Activated B cell treated with CpG ODN at 0.5 μM for 24 hours (primary cell): ENCODE measurements around the gene SAMD4A. TPM values are rescaled to one million over a fixed set of nuclear protein-coding genes. Genes with fewer than 3 reads are reported as not detected.

Experiments
- ATAC-seq: fragments of 200-7000 bp; cut with Tn5 transposase; one replicate; pipeline ENCODE4 v1.10.0; 2021; ENCODE audit warnings: low read depth, mild to moderate bottlenecking, moderate library complexity
- CTCF ChIA-PET: fragments of 350-600 bp; sonication (Branson Sonifier 250); formaldehyde crosslinking; loops from one replicate; lab custom pipeline; 2021; ENCODE audit warnings: antibody characterized with exemption; lab: Charles Lee
- POLR2A ChIA-PET: fragments of 350-600 bp; sonication (Branson Sonifier 250); formaldehyde crosslinking; loops from one replicate; lab custom pipeline; 2021; ENCODE audit warnings: antibody characterized with exemption; lab: Charles Lee
- DNase-seq: peaks from one replicate; pipeline ENCODE4 v3.0.0; 2022
- H3K27ac Mint-ChIP-seq: one replicate; pipeline ENCODE4 v1.8.0; 2020; ENCODE audit warnings: mixed read lengths
- H3K27me3 Mint-ChIP-seq: one replicate; pipeline ENCODE4 v1.8.0; 2021; ENCODE audit warnings: mixed read lengths
- H3K36me3 Mint-ChIP-seq: one replicate; pipeline ENCODE4 v1.8.0; 2021; ENCODE audit warnings: low read depth, mixed read lengths
- H3K4me1 Mint-ChIP-seq: one replicate; pipeline ENCODE4 v1.8.0; 2021; ENCODE audit warnings: mixed read lengths
- H3K4me3 Mint-ChIP-seq: one replicate; pipeline ENCODE4 v1.8.0; 2020; ENCODE audit warnings: mild to moderate bottlenecking, mixed read lengths
- H3K9me3 Mint-ChIP-seq: one replicate; pipeline ENCODE4 v1.8.0; 2020; ENCODE audit warnings: mixed read lengths
- intact Hi-C: fragments of 100-400 bp; cut with micrococcal nuclease; formaldehyde crosslinking; loops from one replicate; pipeline ENCODE4 v1.15.1; 2024
- total RNA-seq: library from RNA; stranded (reverse); gene quantifications from 2 replicates; pipeline ENCODE4 v1.2.3, GENCODE V29; 2022
- TF ChIP-seq, protein P1 (sequence below): fragments of 200-600 bp; IDR thresholded peaks from one replicate; pipeline ENCODE4 v1.8.0; 2022; ENCODE audit warnings: antibody characterized with exemption, mild to moderate bottlenecking

Gene SAMD4A
- total RNA-seq, 1 donor from 2014 or later, result 8.7 TPM

DNA sequence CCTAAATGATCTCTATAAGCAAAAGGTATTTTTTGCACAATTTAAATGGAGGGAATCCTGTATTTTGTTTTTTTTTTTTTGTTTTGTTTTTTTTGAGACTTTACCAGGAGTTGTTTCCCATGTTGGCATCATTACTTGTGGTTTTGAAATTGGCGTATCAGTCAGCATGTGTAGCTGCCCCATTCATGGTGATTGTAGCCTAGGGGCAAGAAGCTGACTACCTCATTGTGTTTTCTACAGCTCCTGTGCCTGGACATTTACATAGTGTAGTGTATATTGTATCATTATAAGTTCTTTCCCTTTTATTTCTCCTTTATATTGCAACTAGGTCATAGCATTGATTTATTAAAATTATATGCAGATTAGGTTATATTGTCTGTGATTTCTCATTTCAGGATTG is 24.5 kb downstream of the SAMD4A start:
- Mint-ChIP-seq H3K4me1 (peaks cover 4% of the 10 kb centered on the region), H3K27me3 (no peaks in the 10 kb centered on the region), H3K9me3 (peaks cover 2% of the 10 kb centered on the region), H3K27ac (no peak overlapping the region), H3K36me3 (peaks cover 2% of the 10 kb centered on the region), H3K4me3 (no peak overlapping the region)
- TF ChIP-seq, protein P1, sequence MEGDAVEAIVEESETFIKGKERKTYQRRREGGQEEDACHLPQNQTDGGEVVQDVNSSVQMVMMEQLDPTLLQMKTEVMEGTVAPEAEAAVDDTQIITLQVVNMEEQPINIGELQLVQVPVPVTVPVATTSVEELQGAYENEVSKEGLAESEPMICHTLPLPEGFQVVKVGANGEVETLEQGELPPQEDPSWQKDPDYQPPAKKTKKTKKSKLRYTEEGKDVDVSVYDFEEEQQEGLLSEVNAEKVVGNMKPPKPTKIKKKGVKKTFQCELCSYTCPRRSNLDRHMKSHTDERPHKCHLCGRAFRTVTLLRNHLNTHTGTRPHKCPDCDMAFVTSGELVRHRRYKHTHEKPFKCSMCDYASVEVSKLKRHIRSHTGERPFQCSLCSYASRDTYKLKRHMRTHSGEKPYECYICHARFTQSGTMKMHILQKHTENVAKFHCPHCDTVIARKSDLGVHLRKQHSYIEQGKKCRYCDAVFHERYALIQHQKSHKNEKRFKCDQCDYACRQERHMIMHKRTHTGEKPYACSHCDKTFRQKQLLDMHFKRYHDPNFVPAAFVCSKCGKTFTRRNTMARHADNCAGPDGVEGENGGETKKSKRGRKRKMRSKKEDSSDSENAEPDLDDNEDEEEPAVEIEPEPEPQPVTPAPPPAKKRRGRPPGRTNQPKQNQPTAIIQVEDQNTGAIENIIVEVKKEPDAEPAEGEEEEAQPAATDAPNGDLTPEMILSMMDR, result no peak
- intact Hi-C loops, result loop anchor here (5.0 kb wide), 1 partner anchor 36 kb away; no protein-coding TSS in a partner anchor
- CTCF ChIA-PET, result no interaction called here
- DNase-seq, result no peak
- no peak for ATAC-seq
- POLR2A ChIA-PET, result no interaction called here

DNA sequence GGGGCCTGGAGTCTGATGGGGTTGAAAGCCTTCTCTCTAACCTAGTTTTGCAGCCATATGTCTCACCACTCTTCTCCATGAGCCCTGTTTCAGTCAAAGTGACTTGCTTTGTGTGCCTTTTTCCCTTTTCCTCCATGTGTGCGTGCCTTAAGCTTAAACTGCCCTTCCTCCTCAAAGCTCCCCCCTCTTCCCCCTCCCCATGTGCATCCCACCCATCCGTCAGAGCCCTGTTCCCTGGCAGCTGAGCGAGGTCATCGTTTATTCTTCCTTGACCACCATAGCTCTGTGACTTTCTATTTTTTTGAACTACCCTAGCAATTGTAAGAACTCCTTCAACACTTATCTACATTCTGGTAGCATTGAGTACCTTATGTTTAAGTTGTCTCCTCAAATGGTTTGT is 24.9 kb downstream of the SAMD4A start:
- no peak overlapping the region for H3K27ac Mint-ChIP-seq
- peaks cover 4% of the 10 kb centered on the region for H3K4me1 Mint-ChIP-seq
- ChIA-PET POLR2A (no interaction called here), CTCF (no interaction called here)
- no peaks in the 10 kb centered on the region for H3K27me3 Mint-ChIP-seq
- H3K4me3 Mint-ChIP-seq, result no peak overlapping the region
- no peaks in the 10 kb centered on the region for H3K9me3 Mint-ChIP-seq
- ATAC-seq (no peak), DNase-seq (no peak)
- TF ChIP-seq, protein P1, result no peak
- intact Hi-C loops, result loop anchor here (5.0 kb wide), 1 partner anchor 35 kb away; no protein-coding TSS in a partner anchor
- H3K36me3 Mint-ChIP-seq, result peaks cover 2% of the 10 kb centered on the region

DNA sequence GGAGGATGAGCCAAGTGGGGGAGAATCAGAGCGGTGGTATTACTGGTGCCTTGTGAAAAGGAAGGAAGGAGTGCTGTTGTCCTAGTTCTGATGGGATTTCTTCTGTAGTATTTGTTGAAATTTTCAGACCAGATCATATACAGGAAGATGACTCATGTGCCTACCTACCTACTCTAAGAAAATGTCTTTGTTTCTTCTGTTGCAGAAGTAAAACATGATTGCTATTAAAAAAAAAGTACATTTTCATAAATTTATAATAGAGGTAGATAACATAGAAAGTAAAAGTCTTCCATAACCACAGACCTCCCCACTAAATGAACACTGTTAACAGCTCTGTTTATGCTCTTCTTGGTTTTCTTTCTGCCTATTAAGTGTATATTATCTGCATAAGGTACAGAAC is 26.9 kb downstream of the SAMD4A start:
- ChIA-PET CTCF (no interaction called here), POLR2A (no interaction called here)
- peaks cover 4% of the 10 kb centered on the region for H3K4me1 Mint-ChIP-seq
- H3K36me3 Mint-ChIP-seq, result peaks cover 2% of the 10 kb centered on the region
- no peak overlapping the region for H3K27ac Mint-ChIP-seq
- no peak overlapping the region for H3K4me3 Mint-ChIP-seq
- H3K9me3 Mint-ChIP-seq, result no peaks in the 10 kb centered on the region
- H3K27me3 Mint-ChIP-seq, result no peaks in the 10 kb centered on the region
- TF ChIP-seq, protein P1, result no peak
- DNase-seq (no peak), ATAC-seq (no peak)
- intact Hi-C loops, result loop anchor here (5.0 kb wide), 1 partner anchor 33 kb away; no protein-coding TSS in a partner anchor

DNA sequence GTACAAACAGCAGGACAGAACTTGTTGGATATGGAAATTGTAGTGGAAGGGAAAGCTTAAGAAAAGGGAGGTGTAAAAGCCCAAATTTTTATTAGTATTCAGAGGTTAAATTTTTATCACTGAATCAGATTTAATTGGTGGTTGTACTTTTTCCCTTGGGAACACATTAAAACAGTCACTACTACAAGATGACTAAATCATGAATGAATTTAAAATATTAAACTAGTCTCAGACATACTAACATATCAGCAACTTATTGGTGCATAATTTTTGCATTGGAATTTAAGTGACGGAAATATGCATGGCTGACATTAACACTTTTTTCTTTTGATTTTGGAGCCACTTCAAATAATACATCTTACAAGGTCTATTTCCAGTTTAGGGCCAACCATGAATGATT is 27.6 kb downstream of the SAMD4A start:
- ChIA-PET CTCF (no interaction called here), POLR2A (no interaction called here)
- H3K4me3 Mint-ChIP-seq, result no peak overlapping the region
- no peak overlapping the region for H3K27ac Mint-ChIP-seq
- no peaks in the 10 kb centered on the region for H3K27me3 Mint-ChIP-seq
- ATAC-seq (no peak), DNase-seq (no peak)
- H3K4me1 Mint-ChIP-seq, result peaks cover 5% of the 10 kb centered on the region
- TF ChIP-seq, protein P1, result no peak
- no peaks in the 10 kb centered on the region for H3K9me3 Mint-ChIP-seq
- intact Hi-C loops, result loop anchor here (5.0 kb wide), 1 partner anchor 33 kb away; no protein-coding TSS in a partner anchor
- peaks cover 2% of the 10 kb centered on the region for H3K36me3 Mint-ChIP-seq

DNA sequence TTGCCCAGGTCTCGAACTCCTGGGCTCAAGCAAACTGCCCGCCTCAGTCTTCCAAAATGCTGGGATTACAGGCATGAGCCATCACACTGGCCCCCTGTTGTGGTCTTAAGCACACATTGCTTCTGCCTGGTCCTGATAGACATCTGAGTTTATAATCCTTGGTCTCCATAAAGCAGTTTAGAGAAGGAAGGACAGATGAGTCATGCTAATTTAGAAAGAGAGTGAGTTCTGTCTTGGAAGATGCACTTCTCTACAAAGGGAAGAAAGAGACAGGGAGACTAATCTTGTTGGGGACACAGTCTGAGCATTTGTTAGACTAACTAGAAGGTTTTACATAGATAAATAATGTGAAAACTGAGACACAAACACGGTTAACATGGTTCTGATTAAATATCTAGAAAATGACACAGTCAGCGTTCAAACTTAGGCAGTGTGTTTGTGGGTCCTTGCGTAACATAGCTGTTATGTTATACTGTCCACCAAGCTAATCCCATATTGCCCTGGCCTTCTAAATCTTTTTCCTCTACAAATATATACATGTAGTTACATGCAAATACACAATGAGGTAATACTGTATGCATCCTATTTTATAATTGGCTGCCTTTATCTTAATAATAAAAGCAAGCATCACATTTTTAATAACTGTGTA is 31.0 kb downstream of the SAMD4A start:
- ChIA-PET POLR2A (no interaction called here), CTCF (no interaction called here)
- intact Hi-C loops, result no loop called here
- Mint-ChIP-seq H3K9me3 (no peaks in the 10 kb centered on the region), H3K4me3 (no peak overlapping the region), H3K27me3 (no peaks in the 10 kb centered on the region), H3K4me1 (peaks cover 6% of the 10 kb centered on the region), H3K27ac (no peak overlapping the region), H3K36me3 (no peaks in the 10 kb centered on the region)
- no peak for ATAC-seq
- TF ChIP-seq, protein P1, result no peak
- DNase-seq, result no peak
